Body of pancreas (tissue), 4 donors: Measurements from ENCODE around the gene CDH22. TPM values are rescaled to one million over a fixed set of nuclear protein-coding genes. Genes with fewer than 3 reads are reported as not detected.

Experiments used
- ATAC-seq: fragments of 150-250 bp; one replicate; pipeline ENCODE4 v1.9.1; 2016
- DNase-seq, 4 donors: peaks; one replicate each; pipeline ENCODE4 v3.0.0-alpha.2; 2019
- H3K27ac ChIP-seq, 4 donors: fragments of 200-600 bp; sonication (generic); 1 replicate in 3 of 4; 2 replicates in 1 of 4; pipeline versions ENCODE4 v1.5.1 to v1.6.1; 2016 to 2019; ENCODE audit warnings: mild to moderate bottlenecking in 1 of 4, mixed read lengths in 1 of 4, moderate library complexity in 1 of 4
- H3K27me3 ChIP-seq, 2 donors: fragments of 200-600 bp; sonication (generic); one replicate each; pipeline ENCODE4 v1.6.0; 2016; ENCODE audit warnings: mild to moderate bottlenecking in 1 of 2
- H3K36me3 ChIP-seq, 2 donors: fragments of 200-600 bp; sonication (generic); replicated peaks in 1 of 2; 2 replicates each; pipeline ENCODE4 v1.5.1; 2016; ENCODE audit warnings: low read depth in 2 of 2; ENCODE audit not compliant: insufficient read depth in 1 of 2
- H3K4me1 ChIP-seq: fragments of 200-600 bp; sonication (generic); one replicate; pipeline ENCODE4 v1.6.0; 2016
- H3K4me3 ChIP-seq, 2 donors: fragments of 200-600 bp; sonication (generic); 1 replicate in 1 of 2; 2 replicates in 1 of 2; pipeline ENCODE4 v1.5.1; 2016 to 2019
- H3K9me3 ChIP-seq, 3 donors: fragments of 200-600 bp; sonication (generic); 1 replicate in 2 of 3; 2 replicates in 1 of 3; pipeline ENCODE4 v1.5.1; 2016
- POLR2A ChIP-seq, 3 donors: fragments of 450-650 bp; IDR thresholded peaks; one replicate each; pipeline ENCODE4 v1.6.1; 2016; ENCODE audit warnings: antibody characterized with exemption in 3 of 3, mild to moderate bottlenecking in 2 of 3
- WGBS, 2 donors: methylation state at CpG; one replicate each; pipeline ENCODE4 v1.1.5; 2017; 5-methylcytosine and 5-hydroxymethylcytosine counted together
- intact Hi-C: fragments of 100-400 bp; cut with DNase I; formaldehyde crosslinking; loops from one replicate; pipeline ENCODE4 v1.15.1; 2023
- total RNA-seq, 2 donors: library from RNA; depleted of rRNA; stranded (reverse); fragments of >200 nt; gene quantifications; one replicate each; pipeline ENCODE4 v1.1.0, GENCODE V29; 2016
- TF ChIP-seq, protein P1 (sequence below), 7 experiments: fragments of 450-650 bp in 4 of 7; fragments of 200-600 bp in 3 of 7; sonication (generic) in 3 of 7; IDR thresholded peaks; one replicate each; pipeline ENCODE4 v1.5.1; 2016 to 2019; ENCODE audit warnings: antibody characterized with exemption in 7 of 7

CDH22 gene
- total RNA-seq, 2 donors from 2014 or later = 1.3 to 2.1 TPM

GRCh38 chr20:46157076-46157592 is 151.2 kb downstream of the CDH22 start:
- Histone ChIP-seq H3K4me1 (no peaks in the 10 kb centered on the region), H3K27me3 (no peaks in the 10 kb centered on the region), H3K27ac (no peak overlapping the region), H3K36me3 (no peaks in the 10 kb centered on the region), H3K4me3 (no peak overlapping the region), H3K9me3 (no peaks in the 10 kb centered on the region)
- TF ChIP-seq, protein P1, sequence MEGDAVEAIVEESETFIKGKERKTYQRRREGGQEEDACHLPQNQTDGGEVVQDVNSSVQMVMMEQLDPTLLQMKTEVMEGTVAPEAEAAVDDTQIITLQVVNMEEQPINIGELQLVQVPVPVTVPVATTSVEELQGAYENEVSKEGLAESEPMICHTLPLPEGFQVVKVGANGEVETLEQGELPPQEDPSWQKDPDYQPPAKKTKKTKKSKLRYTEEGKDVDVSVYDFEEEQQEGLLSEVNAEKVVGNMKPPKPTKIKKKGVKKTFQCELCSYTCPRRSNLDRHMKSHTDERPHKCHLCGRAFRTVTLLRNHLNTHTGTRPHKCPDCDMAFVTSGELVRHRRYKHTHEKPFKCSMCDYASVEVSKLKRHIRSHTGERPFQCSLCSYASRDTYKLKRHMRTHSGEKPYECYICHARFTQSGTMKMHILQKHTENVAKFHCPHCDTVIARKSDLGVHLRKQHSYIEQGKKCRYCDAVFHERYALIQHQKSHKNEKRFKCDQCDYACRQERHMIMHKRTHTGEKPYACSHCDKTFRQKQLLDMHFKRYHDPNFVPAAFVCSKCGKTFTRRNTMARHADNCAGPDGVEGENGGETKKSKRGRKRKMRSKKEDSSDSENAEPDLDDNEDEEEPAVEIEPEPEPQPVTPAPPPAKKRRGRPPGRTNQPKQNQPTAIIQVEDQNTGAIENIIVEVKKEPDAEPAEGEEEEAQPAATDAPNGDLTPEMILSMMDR (IDR thresholded peaks at IDR 0.05) = no peak
- no peak for TF ChIP-seq POLR2A (IDR thresholded peaks at IDR 0.05)
- 33% methylated on average over 5 to 6 of the region's 6 CpGs for WGBS, 2 donors
- intact Hi-C loops = no loop called here
- ATAC-seq (no peak), DNase-seq (no peak)

DNA sequence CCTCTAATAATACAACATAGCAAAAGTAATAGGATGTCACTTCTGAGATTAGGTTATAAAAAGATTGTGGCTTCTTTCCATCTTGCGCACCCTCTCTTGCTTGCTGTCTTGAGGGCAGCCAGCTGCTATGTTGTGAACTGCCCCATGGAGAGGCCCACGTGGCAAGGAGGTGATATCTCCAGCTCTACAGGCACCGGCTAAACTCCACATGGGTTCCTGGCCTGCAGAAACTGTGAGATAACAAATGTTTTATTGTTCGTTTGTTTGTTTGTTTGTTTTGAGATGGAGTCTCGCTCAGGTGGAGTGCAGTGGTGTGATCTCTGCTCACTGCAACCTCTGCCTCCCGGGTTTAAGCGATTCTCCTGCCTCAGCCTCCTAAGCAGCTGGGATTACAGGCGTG is 152.2 kb downstream of the CDH22 start:
- TF ChIP-seq, protein P1 (IDR thresholded peaks at IDR 0.05) = no peak
- no peak for TF ChIP-seq POLR2A (IDR thresholded peaks at IDR 0.05)
- 49 to 61% methylated on average over 8 of the region's 8 CpGs for WGBS, 2 donors
- intact Hi-C loops = no loop called here
- ATAC-seq (no peak), DNase-seq (no peak)
- Histone ChIP-seq H3K4me3 (no peak overlapping the region), H3K27me3 (no peaks in the 10 kb centered on the region), H3K27ac (no peak overlapping the region), H3K36me3 (no peaks in the 10 kb centered on the region), H3K9me3 (no peaks in the 10 kb centered on the region), H3K4me1 (no peaks in the 10 kb centered on the region)

DNA sequence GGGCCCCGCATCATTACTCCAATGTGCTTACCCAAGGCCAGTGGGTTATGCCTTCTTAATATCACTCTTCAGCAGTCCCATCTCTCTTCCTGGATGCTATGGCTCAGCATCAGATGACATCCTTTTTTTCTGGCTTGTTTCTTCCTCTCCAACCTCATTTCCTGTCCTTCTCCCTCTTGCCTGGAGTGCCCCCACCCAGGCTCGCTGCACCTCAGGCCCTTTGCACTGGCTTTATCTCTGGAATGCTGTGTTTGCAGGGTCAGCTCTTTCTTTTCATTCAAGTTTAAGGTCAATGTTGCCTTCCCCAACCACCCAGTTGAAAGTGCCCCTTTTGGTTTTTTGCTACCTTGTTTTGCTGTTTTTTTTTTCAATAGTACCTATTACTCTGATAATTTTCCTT is 153.5 kb downstream of the CDH22 start:
- ATAC-seq (no peak), DNase-seq (no peak)
- H3K36me3 ChIP-seq = no peaks in the 10 kb centered on the region
- 81 to 82% methylated on average over 2 of the region's 2 CpGs for WGBS, 2 donors
- H3K4me3 ChIP-seq = no peak overlapping the region
- no peaks in the 10 kb centered on the region for H3K4me1 ChIP-seq
- H3K9me3 ChIP-seq = no peaks in the 10 kb centered on the region
- no peak for TF ChIP-seq POLR2A (IDR thresholded peaks at IDR 0.05)
- TF ChIP-seq, protein P1 (IDR thresholded peaks at IDR 0.05) = no peak
- H3K27ac ChIP-seq = no peak overlapping the region
- H3K27me3 ChIP-seq = no peaks in the 10 kb centered on the region
- intact Hi-C loops = no loop called here

- Histone ChIP-seq H3K9me3 (no peaks in the 10 kb centered on the region), H3K36me3 (no peaks in the 10 kb centered on the region), H3K4me1 (no peaks in the 10 kb centered on the region), H3K27ac (no peak overlapping the region), H3K4me3 (no peak overlapping the region), H3K27me3 (no peaks in the 10 kb centered on the region)
- no peak for ATAC-seq
- intact Hi-C loops = no loop called here
- no peak for DNase-seq
- no peak for TF ChIP-seq POLR2A (IDR thresholded peaks at IDR 0.05)
- TF ChIP-seq, protein P1 (IDR thresholded peaks at IDR 0.05) = no peak
- 78 to 79% methylated on average over 5 of the region's 5 CpGs for WGBS, 2 donors
Observed at GRCh38 chr20:46154305-46154704, 154.0 kb downstream of the CDH22 start.

GRCh38 chr20:46152824-46153586 is 155.3 kb downstream of the CDH22 start:
- Histone ChIP-seq H3K27ac (no peak overlapping the region), H3K4me3 (no peak overlapping the region), H3K27me3 (no peaks in the 10 kb centered on the region), H3K9me3 (no peaks in the 10 kb centered on the region), H3K36me3 (no peaks in the 10 kb centered on the region), H3K4me1 (no peaks in the 10 kb centered on the region)
- no peak for TF ChIP-seq POLR2A (IDR thresholded peaks at IDR 0.05)
- TF ChIP-seq, protein P1 (IDR thresholded peaks at IDR 0.05) = no peak
- intact Hi-C loops = no loop called here
- no peak for DNase-seq
- ATAC-seq = no peak
- 58 to 74% methylated on average over 14 to 27 of the region's 33 CpGs for WGBS, 2 donors
